Measurements from ENCODE around the gene ARV1. TPM values are rescaled to one million over a fixed set of nuclear protein-coding genes. Genes with fewer than 3 reads are reported as not detected.

ARV1 gene
- total RNA-seq, 4 donors from 2014 or later: 11.6 to 18.3 (median 15.4) TPM

DNA sequence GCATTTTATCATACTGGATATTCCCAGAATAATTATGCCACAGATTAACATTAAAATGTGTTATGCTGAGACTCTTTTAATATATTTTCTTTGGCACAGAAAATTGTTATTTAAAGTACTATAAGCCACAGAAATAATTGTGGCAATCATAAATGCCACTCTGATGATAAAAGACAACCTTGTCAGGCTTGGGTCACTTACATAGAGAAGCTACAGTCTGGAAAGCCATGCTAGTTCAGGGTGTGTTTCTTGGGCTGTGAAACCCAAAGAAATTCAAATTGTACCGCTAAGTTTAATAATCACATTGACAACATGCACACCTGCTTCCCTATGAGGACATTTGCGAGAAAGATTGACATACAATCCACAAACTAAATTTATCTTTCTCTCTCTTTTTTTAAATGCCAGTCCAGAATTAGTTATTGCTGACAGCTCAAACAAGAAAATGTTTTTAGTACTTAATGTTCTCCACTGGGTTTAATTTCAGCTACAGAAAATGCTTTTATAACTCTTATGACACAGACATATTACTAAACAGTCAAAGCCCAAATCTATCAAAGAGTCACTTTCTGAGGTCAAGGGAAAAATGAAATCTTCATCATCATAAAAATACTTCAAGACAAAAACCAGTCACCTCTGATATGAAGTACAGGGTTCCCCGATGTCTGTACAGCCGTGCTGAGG, 38.9 kb upstream of the ARV1 start:
- ATAC-seq (ENCODE audit: low FRiP score) (no peak), DNase-seq (ENCODE audit: low spot score) (no peak)
- TF ChIP-seq, protein P1, sequence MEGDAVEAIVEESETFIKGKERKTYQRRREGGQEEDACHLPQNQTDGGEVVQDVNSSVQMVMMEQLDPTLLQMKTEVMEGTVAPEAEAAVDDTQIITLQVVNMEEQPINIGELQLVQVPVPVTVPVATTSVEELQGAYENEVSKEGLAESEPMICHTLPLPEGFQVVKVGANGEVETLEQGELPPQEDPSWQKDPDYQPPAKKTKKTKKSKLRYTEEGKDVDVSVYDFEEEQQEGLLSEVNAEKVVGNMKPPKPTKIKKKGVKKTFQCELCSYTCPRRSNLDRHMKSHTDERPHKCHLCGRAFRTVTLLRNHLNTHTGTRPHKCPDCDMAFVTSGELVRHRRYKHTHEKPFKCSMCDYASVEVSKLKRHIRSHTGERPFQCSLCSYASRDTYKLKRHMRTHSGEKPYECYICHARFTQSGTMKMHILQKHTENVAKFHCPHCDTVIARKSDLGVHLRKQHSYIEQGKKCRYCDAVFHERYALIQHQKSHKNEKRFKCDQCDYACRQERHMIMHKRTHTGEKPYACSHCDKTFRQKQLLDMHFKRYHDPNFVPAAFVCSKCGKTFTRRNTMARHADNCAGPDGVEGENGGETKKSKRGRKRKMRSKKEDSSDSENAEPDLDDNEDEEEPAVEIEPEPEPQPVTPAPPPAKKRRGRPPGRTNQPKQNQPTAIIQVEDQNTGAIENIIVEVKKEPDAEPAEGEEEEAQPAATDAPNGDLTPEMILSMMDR (IDR thresholded peaks at IDR 0.05): no peak

DNA sequence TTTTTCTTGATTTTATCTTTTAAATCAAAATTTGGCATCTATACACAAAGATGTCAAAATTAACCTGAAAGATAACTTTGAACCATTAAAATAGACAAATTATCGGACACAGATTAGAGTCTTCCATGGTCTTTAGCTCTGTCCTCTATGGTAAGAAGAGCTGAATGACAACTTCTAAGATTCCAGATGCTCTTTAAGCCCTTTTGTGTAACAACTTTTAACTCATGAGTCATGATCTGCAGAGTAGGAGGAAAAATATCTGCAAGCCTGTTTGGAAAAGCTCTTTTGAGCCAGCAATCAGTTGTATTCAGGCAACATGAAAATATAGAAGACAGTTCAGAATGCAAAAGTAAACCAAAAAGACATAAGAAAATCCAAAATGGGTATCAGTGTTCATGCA, 38.0 kb upstream of the ARV1 start:
- no peak for ATAC-seq (ENCODE audit: low FRiP score)
- no peak for DNase-seq (ENCODE audit: low spot score)
- TF ChIP-seq, protein P1 (IDR thresholded peaks at IDR 0.05): no peak

DNA sequence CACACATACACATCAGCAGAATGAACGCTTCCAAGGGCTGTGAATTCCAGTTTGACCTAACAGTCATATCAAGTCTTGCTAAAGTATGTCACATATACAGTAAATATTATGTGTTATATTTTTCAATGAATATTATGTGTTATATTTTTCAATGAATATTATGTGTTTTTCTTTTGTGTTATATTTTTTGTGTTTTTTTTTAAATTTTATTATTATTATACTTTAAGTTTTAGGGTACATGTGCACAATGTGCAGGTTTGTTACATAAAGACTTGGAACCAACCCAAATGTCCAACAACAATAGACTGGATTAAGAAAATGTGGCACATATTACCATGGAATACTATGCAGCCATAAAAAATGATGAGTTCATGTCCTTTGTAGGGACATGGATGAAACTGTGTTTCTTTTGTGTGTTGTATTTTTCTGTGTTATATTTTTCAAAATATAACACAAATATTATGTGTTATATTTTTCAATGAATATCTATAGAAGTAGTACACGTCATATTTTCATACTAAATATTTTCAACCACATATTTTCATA, 35.8 kb upstream of the ARV1 start:
- TF ChIP-seq, protein P1 (IDR thresholded peaks at IDR 0.05): no peak
- no peak for ATAC-seq (ENCODE audit: low FRiP score)
- no peak for DNase-seq (ENCODE audit: low spot score)

DNA sequence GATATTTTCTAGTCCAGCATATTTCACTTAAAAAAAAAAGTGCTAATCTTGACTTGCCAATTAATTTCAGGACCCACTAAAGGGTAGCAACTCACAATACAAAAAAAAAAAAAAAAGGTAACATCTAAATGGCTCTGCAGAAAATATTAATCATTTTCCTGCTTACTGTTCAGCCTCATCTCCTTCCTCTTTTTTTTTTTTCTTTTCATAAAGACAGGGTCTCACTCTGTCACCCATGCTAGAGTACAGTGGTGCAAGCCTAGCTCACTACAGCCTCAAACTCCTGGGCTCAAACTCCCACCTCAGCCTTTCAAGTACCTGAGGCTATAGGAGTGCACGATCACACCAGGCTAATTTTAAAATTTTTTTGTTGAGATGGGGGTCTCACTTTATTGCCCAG, 30.6 kb upstream of the ARV1 start:
- DNase-seq (ENCODE audit: low spot score): no peak
- TF ChIP-seq, protein P1 (IDR thresholded peaks at IDR 0.05): no peak
- no peak for ATAC-seq (ENCODE audit: low FRiP score)

DNA sequence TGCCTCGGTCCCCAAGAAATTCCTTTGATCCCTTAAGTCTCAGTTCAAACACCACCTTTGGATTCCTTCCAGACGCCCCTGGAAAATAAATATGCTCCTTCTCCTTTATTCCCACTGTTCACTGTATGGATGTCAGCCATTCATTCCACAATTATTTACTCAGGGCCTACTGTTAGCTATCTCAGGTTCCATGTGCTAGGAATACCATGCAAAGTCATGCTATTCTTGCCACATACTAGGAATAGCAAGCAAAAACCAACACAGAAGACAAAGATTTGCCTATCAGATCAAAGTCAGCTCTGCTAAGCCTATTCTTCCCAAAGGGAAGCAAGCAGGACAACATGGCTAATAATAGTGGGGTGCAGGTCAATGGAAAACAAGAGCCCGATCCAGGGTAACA, 30.0 kb upstream of the ARV1 start:
- no peak for ATAC-seq (ENCODE audit: low FRiP score)
- TF ChIP-seq, protein P1 (IDR thresholded peaks at IDR 0.05): no peak

DNA sequence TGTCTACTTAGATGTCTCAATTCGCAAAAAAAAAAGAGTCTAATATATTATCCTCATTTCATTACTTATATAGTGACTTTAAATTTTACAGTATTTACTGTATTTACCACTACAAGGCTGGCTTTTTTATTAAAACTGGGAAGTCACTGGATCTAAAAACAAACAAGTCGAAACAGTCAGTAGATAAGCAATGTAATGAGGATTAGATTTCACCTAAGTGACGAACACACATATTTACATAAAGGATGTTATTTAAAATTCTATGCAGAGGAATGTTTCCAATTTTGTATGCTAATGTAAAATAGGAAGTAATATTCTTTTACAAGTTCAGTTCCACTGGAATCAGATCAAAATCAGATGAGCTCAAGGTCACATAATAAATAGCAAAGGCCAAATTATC, 28.5 kb upstream of the ARV1 start:
- ATAC-seq (ENCODE audit: low FRiP score) (no peak), DNase-seq (ENCODE audit: low spot score) (no peak)
- TF ChIP-seq, protein P1 (IDR thresholded peaks at IDR 0.05): no peak

More for the DNA sequence above, 30.0 kb upstream of the ARV1 start:
- DNase-seq (ENCODE audit: low spot score): no peak

DNA sequence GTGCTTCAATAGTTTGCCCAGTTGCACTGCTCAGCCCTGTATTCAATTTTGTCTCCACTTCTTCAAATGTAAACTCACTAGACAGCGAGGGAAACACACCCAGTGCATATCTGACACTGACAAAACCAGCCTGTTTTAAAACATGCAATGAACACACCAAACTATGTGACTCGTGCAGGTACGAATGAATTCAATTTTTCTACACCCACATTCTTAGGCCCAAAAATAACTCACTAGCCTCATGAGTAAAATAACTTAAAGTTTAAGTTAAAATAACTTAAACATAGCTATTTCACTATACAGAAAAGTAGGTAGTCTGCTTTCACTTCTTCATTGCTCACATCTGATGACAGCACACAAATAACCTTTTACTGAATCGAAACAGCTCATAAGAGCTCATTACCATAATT, 21.3 kb upstream of the ARV1 start:
- ATAC-seq (ENCODE audit: low FRiP score): no peak
- DNase-seq (ENCODE audit: low spot score): no peak

More for the DNA sequence above, 21.3 kb upstream of the ARV1 start:
- TF ChIP-seq, protein P1 (IDR thresholded peaks at IDR 0.05): no peak

Measured in omental fat pad (tissue), 4 donors.